HG03108 (cell line): ENCODE results near the gene CTIF.
"Not testable (repeated sequence)": the region's sequence is repeated elsewhere in the genome, so short reads cannot be mapped to it uniquely, and the experiment has no call there.

Experiments used
- ATAC-seq: cut with Tn5 transposase; IDR thresholded peaks from one replicate; pipeline ENCODE4 v1.9.1; 2021; ENCODE audit warnings: moderate library complexity; ENCODE audit not compliant: unreplicated experiment

Gene CTIF

DNA sequence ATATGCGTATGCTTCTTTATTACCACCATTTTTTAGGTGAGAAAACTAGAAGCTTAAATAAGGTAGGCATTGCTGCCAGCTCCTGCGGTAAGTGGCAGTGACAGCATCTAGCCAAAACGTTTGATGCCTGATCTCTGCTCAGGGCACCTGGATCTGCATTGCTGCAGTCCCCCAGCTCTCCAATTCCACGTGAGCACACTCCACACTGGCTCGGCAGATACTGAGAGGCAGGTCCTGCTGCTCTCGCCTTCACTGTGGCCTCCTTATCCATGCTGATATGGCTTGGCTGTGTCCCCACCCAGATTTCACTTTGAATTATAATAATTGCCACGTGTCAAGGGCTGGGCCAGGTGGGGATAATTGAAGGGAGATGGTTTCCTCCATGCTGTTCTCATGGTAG, 160.9 kb downstream of the CTIF start:
- ATAC-seq: no peak

DNA sequence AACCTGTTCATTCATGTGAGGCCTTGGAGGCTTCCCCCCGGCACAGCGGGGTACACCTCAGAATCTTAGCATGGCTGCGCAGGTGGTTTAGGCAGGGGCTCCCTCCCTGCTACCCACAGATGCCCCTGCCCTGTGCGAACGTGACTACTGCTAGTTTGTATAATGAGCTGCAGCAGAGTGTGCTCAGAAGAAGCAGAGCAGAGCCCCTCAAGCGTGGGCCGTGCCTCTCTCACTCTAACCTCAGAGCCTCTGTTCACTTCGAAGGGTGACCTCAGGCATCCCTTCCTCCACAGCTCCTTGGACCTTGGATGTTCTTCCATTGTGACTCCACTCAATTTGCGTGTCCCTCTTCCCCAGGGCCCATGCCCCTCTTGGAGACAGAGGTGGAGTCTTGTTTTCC, 161.6 kb downstream of the CTIF start:
- ATAC-seq: no peak

DNA sequence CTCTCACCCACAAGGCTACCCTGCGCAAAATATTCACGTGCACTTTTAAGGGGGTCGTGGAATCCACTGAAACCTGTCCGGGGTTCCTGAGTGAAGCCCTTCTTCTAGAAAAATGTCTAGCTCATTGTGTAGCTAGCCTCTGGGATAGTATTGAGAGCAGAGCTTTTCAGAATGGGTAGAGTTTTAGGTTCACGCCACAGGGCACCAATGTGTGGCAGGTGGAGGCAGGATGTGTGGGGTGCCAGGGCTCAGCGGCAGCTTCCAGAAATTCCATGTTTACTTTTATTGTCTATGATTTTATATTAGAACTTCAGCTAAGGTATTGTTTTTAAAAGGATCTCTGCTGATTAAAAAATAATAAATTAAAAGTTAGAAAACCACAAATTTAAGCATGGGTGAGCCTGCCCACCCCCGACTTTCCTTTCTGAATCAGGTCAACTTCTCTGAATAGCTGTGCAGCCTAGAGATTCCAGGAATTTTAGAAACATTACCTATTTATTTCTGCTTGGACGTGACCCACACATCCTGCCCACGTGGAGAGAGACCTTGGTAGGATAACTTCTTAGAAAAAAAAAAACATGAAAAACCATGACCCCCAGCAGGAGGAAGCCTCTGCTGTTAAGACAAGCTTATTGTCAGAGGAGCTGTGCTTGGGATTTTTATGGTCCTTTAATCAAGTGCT, 163.7 kb downstream of the CTIF start:
- ATAC-seq: no peak

DNA sequence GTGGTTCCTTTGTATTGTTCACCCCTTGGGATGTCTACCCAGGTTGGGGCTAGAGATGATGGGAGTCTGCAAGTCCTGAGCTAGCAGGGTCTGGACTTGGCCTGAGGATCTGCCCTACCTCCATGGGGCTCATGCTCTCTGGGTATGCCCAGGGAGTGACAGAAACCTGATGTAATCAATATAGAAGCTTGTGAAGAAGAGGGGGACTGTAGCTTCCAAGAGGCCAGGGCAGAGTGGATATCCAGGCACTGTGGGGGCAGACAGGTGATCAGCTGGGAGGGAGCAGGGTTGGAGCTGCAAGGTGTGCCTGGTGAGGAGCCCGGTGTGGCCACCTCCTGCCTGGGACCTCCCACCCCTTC, 164.2 kb downstream of the CTIF start:
- no peak for ATAC-seq

DNA sequence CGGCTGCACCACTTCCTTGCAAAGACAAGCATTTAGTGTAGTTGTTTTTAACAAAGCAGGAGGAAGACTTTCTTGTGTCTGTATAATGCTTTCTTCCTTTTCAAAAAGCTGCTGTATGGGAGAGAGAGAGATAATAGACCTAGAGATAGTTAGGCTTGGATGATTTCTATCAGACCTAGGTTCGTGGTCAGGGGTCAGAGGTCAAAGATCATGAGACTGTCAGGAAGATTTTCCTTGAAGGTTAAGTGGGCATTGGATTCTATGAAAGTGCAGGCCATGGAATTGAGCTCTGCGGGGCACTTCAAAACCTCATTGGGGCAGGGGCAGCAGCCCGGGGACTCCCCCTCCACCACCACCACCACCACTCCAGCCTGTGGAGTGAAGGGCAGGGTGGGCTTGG, 164.6 kb downstream of the CTIF start:
- no peak for ATAC-seq

DNA sequence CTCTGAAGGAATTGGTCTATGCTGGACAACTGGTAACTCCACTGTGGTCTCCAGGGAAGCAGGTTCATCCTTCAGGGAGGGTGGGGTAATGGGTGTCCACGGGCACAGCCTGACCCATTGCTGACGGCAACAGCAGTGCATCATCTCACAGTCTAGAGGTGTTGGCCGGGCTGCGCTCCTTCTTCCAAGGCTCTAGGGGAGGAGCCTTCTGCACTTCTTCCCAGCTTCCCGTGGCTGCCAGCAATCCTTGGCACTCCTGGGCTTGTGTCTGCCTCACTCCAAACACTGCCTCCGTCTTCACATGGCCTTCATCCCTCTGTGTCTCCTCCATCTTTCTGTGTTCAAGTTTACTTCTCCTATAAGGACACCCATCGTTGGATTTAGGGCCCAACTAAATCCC, 166.2 kb downstream of the CTIF start:
- ATAC-seq: no peak

DNA sequence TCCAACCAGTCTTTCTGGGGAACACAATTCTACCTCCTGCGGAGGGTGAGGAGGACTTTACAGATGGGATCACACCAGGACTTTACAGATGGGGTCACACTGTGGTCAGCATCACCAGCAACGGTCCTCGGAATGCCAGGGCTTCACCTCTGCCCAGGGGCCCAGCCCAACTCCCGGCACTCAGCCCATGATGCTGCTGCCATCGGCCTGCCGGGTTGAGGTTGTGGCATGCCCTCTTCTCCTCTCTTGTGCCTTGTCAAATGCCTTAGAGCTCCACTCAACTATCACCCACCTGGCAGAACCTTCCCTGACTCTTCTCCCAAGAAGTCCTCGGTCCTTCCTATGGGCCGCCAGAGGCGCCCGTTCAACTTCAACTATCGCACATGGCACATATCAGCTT, 166.7 kb downstream of the CTIF start:
- ATAC-seq: no peak

DNA sequence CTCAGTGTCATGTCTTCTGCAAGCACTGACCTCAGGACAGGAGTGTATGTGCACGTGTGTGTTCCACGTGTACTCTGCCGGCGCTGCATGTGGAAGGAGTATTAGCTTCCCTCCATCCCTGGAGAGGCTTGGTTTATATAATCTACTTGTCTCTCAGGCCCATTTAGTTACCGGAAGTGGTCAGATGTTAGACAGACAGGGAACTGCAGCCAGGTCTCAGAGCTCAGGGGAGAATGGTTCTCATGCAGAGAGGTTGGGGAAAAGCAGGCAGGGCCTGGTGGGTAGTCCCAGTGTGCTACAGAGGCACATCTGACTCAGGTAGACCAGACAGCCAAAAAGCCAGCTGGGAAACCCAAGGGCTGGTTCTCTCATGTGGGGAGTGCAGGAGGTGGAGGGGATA, 167.9 kb downstream of the CTIF start:
- ATAC-seq: peak; percentile 66

DNA sequence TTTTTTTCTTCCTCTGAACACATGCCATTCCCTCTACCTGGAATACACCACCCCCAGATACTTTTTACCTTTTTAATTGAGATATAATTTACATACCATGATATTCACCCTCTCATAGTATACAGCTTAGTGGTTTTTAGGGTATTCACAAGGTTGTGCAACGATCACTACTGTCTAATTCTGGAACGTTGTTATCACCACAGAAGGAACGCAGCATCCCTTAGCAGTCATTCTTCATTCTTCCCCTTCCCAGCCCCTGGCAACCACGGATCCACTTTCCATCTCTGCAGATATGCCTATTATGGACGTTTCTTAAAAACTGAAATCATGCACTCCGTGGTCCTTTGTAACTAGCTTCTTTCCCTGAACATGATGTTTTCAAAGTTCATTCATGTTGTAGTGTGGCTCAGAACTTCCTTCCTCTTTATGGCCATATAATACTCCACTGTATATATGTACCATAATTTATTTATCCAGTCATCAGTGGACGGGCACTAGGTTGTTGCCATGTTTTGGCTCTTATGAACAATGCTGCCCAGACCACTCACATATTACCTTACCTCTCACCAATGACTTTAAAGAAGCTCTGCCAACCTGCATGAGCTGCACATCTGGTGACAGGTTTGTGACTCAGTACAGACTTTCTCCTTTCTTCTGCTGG, 168.9 kb downstream of the CTIF start:
- ATAC-seq: no peak

DNA sequence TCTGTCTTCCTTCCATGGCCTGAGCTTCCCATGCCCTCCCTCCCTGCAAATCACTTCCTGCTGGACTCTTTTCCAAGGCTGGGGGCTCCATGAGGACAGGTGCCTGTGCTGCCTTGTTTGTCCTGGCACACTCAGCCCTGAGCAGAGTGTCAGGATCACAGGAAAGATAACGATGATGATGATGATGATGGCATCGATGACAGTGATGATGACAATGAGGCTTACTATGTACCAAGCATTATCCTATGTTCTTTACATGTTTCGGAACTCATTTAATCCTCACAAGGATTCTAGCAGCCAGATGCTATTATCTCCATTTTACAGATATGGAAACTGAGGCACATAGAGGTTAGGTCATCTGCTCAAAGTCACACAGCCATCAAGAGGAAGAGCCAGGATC, 170.0 kb downstream of the CTIF start:
- ATAC-seq: no peak

DNA sequence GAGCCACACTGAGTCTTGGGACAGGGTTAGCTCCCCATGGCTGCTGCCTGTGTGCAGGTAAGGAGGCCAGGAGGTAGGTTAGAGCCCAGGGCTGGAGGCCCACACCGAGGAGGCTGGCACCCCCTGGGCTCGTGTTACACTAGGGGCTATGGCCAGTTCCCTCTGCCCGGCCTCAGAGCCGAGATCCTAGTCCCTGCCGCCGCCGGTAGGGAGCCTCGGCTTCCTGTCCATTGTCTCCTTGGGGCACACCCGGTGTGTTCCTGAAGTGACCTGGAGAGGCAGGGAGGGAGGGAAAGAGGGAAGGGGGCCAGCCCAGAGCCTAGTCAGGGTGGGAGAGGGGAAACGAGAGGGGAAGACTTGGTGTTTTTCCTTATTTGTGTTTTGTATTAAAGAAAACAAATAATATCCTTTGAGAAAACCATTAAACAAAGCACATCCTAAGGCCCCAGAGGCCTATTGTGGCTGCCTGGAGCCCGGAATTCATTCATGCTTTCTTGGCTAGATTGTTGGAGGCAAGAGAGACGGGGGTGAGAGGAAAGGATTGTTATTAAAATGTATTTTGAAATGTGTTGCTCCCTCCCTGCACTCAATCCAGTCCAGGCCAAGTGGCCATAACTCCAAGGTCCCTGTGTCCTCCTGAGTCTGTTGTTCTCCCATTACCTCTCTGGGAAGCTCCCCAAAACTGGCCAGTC, 170.7 kb downstream of the CTIF start:
- ATAC-seq: no peak

DNA sequence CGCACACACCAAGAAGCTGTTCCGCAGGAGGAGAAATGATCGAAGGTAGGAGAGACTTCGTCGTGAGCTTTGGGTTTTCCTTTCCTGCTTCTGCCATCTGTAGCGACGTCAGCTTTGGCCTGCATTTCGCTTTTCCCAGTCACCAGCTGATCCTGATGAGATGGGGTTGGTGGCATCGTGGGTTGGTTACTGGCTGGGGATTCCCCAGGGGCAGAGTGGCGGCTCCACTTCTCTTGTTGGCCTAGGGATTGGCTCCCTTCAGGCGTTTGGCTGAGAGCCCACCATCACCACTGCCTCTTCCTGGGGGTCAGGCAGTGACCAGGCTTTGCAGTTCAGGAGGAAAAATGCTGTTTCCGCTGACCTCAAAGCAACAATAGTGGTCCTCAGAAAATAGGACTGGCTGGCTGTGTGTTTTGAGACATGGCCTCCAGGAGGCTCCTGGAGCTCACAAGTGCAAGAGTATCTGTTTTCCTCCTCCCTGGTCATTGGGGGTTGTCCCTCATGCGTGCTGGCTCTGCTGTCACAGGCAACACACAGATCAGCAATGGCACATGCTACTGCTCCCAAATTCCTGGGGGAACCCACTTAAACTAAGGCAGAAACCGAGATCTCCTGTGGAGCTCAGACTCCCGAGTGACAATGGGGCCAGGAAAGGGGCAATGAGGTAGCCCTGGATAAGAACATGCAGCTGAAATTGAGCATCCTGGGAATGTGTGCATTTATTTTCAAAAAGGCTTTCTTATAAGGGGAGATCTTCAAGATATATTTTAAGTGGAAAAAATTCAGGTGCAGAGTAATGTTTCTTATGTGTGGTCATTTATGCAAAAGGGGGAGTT, 173.0 kb downstream of the CTIF start:
- ATAC-seq: no peak

DNA sequence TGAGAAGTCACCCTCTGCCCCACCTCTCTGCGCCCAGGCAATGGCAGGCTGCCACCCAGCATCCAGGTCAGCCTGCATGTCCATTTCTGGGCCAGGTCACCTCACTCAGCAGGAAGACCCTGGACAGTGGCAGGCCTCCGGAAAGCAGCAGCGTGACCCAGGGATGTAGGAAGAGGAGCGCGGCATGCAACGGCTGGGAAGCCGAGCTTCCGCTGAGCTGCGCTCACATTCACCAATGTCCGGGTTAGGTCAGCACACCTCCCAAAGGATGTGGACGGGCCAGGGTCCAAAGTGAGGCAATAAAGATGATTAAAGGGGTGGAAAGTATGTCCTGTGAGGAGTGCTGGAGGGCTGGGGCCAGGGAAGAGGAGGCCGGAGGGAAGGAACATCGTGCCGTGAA, 174.5 kb downstream of the CTIF start:
- ATAC-seq: no peak

DNA sequence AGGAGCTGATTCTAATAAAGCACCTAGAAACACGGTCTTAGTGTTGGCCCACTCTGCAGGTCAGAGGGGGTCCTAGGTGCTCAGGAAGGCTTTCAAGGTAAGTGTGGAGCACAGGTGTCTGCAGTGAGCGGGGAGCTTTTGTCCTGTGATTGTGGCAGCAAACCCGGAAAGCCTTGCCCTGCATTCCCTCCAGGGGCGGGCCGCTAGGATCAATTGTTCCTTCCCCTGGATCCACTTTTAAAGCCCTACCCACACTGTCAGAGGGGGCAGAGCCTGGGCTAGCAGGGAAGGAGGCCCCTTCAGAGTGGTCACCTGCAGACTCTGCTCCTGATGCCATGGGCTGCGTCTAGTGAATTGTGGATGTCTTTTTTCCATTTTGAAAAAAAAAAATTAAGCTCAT, 176.0 kb downstream of the CTIF start:
- no peak for ATAC-seq

DNA sequence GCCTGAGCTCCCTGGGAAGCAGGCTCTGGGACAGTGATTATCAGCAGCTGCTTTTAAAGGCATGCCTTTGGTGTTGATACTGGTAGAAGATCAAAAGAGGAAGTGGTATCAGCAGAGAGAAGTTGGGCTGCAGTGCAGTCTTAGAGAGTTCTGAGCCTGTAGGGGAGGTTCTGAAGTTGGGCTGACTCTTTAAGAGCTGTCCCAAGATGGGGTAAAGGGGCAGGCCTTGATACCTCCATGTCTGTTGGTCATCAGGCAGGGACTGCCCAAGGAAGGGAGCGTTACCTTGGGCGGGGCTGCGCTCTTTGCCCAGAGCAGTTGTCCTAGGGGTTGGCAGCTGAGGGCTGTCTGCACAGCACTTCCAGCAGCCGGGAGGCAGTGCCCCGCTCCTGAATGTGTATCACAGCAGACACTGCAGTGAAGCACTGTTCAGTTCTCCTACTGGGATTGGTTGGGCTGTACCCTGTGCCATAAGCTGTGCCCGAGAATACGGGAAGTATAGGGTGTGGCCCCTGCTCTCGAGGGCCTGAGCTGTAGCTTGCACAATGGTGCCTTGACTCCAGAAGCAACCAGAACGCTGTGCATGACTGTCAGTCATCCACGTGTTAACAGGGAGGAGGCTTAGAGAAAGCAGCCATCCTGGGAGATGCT, 177.0 kb downstream of the CTIF start:
- peak; percentile 49 for ATAC-seq

DNA sequence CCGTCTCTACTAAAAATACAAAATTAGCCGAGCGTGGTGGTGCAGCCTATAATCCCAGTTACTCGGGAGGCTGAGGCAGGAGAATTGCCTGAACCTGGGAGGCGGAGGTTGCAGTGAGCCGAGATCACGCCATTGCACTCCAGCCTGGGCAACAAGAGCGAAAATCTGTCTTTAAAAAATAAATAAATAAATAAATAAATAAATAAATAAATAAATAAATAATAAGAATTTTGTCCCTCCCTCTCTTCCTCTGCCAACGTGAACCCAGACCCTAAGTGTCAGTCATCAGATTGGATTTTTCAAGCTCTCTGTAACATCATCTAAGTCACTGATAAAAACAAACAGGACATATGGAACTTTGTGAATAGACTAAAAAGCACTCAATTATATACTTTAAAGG, 178.4 kb downstream of the CTIF start:
- not testable (repeated sequence) for ATAC-seq

DNA sequence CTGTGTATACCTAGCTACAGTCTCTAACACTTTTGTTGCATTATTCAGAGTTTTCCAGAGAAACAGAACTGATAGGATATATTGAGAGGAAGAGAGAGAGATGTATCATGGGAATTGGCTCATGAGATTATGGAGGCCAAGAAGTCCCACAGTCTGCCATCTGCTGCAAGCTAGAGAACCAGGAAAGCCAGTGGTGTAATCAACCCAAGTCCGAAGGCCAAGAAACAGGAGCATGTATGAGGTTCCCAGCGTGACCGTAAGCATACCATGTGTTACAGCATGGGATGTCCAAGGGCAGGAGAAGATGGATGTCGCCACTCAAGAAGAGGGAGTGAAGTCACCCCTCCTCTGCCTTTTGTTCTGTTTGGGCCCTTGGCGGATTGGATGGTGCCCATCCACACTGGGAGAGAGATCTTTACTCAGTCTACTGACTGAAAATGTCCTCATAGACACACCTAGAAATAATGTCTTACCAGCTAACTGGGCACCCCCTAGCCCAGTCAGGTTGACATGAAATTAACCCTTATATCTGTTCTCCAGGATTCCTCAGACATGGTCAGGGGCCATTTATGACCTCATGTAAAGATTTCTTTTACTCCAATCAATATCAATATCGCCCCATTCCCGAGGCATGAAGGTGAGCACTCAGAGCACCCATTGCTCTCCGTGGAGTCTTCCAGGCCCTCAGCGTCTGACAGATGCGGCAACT, 179.6 kb downstream of the CTIF start:
- ATAC-seq: no peak

DNA sequence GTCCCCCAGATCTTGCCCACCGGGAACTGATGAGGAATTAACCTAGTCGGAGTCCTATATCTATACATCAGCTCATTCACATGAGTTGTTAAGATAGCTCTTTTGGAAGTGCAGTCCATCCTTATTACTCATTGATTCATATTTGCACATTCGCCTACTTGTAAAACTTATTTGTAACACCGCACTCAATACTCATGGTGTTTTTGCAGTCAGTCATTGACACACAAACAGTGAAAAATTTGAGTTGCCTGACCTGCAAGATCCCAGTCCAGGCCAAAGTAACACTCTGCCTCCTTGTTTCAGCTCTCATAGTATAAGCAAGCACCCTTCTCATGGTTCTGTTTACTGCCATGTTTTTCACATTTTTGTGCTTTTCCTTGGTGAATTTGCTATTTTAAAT, 180.6 kb downstream of the CTIF start:
- ATAC-seq: no peak

DNA sequence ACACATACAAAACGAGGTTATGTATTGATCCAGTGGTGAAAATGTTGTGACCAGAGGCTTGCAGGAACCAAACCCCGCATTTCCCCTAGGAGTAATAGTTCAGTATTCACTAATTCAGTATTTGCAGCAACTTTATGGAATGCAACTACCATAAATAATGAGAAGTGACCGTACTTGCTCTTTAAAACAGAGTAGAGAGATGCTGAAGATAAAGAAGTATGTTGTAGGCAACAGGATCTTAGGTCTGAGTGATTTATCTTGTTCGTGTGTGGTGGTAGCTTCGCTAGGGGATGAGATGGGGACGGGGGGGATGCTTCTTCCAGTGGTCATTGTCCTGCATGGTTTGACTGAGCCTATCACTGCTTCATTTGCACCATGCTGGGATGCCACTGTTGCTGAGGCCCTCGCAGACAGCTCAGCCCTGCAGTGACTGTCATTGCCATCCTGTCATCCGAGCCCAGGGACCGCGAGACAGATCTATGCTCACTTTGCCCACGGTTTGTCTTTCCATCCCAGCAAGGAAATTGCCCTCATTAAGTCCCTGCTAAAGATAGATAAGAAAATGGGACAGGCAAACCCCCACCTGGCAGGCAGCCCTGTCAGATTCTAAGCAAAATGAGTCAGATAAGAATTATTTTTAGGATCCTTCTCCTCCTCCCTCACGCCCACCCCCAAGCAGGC, 181.3 kb downstream of the CTIF start:
- ATAC-seq: no peak

DNA sequence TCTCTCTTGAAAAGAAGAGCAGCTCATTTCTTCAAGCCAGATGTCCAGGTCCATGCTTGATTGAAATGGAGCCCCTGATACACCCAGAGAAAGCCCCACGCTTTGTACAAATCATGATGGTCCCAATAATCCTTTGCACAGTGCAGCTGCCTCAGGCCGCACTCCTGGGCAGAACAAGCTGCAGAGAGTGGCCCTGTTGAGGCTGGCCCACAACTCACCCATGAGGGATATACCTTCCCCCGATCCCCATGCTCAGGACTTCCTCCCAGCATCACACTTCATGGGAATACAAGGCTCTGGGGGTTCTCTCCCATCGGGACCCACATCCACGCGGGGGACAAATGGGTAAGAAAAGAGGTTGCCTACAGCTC, 181.8 kb downstream of the CTIF start:
- ATAC-seq: no peak
